ENCODE results near the gene SUSD1. TPM values are rescaled to one million over a fixed set of nuclear protein-coding genes. Genes with fewer than 3 reads are reported as not detected.

Gene SUSD1
- total RNA-seq, 1 experiment from 2014 or later = 8.1 TPM

DNA sequence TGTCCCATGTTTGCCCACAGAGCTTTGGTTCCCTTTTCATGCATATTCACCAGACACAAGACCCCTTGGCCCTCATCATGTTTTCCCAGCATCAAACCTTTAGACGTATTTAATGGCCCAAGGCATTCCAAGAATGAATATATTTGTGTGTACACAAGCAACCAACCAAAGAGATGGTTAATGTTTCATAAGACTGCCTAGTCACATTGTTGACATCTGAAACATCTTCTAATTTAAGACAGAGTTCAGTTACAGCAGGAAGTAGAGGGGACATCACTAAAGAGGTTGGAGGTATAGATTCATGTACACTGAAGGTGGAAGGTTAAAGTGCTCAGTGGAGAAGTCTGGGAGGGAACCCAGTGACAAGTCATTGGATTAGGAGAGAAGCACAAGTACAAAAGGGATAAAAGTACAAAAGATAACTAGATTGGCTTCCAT, 49.1 kb downstream of the SUSD1 start:
- no peak overlapping the region for H3K4me2 ChIP-seq (ENCODE audit: insufficient read depth, insufficient read length, low read length)
- no peak overlapping the region for H2BK5ac ChIP-seq (ENCODE audit: insufficient read length, low read length)
- no peak overlapping the region for H3K9ac ChIP-seq (ENCODE audit: extremely low read depth, insufficient read length, low read length)
- no peak overlapping the region for H4K8ac ChIP-seq (replicated peaks; ENCODE audit: insufficient read length, low read depth, low read length)
- no peak overlapping the region for H3K14ac ChIP-seq (ENCODE audit: insufficient read depth, low read length)
- H2BK12ac ChIP-seq (ENCODE audit: insufficient read length, low read depth, low read length) = no peak overlapping the region
- no peaks in the 10 kb centered on the region for H3K79me1 ChIP-seq (ENCODE audit: insufficient read depth, low read depth, low read length, poor library complexity, severe bottlenecking)
- no peak overlapping the region for H2BK20ac ChIP-seq (ENCODE audit: low read depth, low read length, poor library complexity, severe bottlenecking)
- H3K4me1 Mint-ChIP-seq = peaks cover 13 to 33% of the 10 kb centered on the region in 2 experiments
- H3K27me3 ChIP-seq (ENCODE audit: insufficient read depth, low read length) = no peaks in the 10 kb centered on the region
- no peaks in the 10 kb centered on the region for H3K9me3 Mint-ChIP-seq
- H3K4me3 Mint-ChIP-seq = no peak overlapping the region
- no peak overlapping the region for H2AFZ ChIP-seq (ENCODE audit: low read length)
- H3K4me1 ChIP-seq (ENCODE audit: insufficient read depth, low read length) = 0 out of 2 replicates have a peak, but pooled peaks cover 1% of the 10 kb centered on the region
- H3K27ac Mint-ChIP-seq = peak overlapping the region in 1 of 3 experiments; percentile 42; a peak in 1 of 7 replicates
- peaks cover 0 to 7% (median 3%) of the 10 kb centered on the region in 3 experiments; a peak in 3 of 7 replicates for H3K36me3 Mint-ChIP-seq (ENCODE audit: insufficient read depth in 1 of 3, low read depth in 3 of 3)
- no peaks in the 10 kb centered on the region for H3K9me3 ChIP-seq (ENCODE audit: control insufficient read depth, low read depth, low read length)
- no peak overlapping the region for H2AK5ac ChIP-seq (ENCODE audit: insufficient read length, low read length)
- no peak overlapping the region for H2BK15ac ChIP-seq (ENCODE audit: low read depth, low read length)
- H3K4ac ChIP-seq (ENCODE audit: low read depth, low read length) = no peak overlapping the region
- no peak overlapping the region for H3K27ac ChIP-seq (ENCODE audit: insufficient read length, low read depth, low read length)
- H3K18ac ChIP-seq (ENCODE audit: insufficient read length, low read depth, low read length) = no peak overlapping the region
- no peak overlapping the region for H4K5ac ChIP-seq (ENCODE audit: insufficient read length, low read depth, low read length)
- H2BK120ac ChIP-seq (ENCODE audit: low read depth, low read length, poor library complexity, severe bottlenecking) = no peak overlapping the region
- TF ChIP-seq CTCF (conservative IDR thresholded peaks at IDR 0.05) = no peak
- H3K56ac ChIP-seq (ENCODE audit: insufficient read length, low read depth, low read length) = no peak overlapping the region
- DNase-seq = no peak
- WGBS (ENCODE audit: extremely low coverage, insufficient read length, low lambda C conversion rate) = no CpG with 5 or more reads among the region's 1 CpG
- no peaks in the 10 kb centered on the region; the same call in 1 of the 2 replicates for H3K27me3 Mint-ChIP-seq (ENCODE audit: low read depth)
- H3K23me2 ChIP-seq (ENCODE audit: insufficient read length, low read depth, low read length, poor library complexity, severe bottlenecking) = no peaks in the 10 kb centered on the region
- no peaks in the 10 kb centered on the region for H4K20me1 ChIP-seq (ENCODE audit: control insufficient read depth, insufficient read depth, insufficient read length)
- H3T11ph ChIP-seq (ENCODE audit: low read length) = no peak overlapping the region
- no peaks in the 10 kb centered on the region for H3K79me2 ChIP-seq (ENCODE audit: insufficient read depth, low read length)
- no peak overlapping the region for H3K23ac ChIP-seq (ENCODE audit: insufficient read length, low read depth, low read length)
- no peak overlapping the region for H4K91ac ChIP-seq (ENCODE audit: insufficient read length, low read depth, low read length)
